Activated gamma-delta T cell treated with anti-CD3 and anti-CD28 coated beads, Interleukin-2, amount 50 U/mL, for 16 hours (primary cell): Measurements from ENCODE around the gene SH3BP4.
"Not testable (repeated sequence)": the region's sequence is repeated elsewhere in the genome, so short reads cannot be mapped to it uniquely, and the experiment has no call there.

ENCODE experiments used
- DNase-seq: peaks from one replicate; pipeline ENCODE4 v3.0.0-alpha.2; 2020; ENCODE audit warnings: low read depth

Gene SH3BP4

DNA sequence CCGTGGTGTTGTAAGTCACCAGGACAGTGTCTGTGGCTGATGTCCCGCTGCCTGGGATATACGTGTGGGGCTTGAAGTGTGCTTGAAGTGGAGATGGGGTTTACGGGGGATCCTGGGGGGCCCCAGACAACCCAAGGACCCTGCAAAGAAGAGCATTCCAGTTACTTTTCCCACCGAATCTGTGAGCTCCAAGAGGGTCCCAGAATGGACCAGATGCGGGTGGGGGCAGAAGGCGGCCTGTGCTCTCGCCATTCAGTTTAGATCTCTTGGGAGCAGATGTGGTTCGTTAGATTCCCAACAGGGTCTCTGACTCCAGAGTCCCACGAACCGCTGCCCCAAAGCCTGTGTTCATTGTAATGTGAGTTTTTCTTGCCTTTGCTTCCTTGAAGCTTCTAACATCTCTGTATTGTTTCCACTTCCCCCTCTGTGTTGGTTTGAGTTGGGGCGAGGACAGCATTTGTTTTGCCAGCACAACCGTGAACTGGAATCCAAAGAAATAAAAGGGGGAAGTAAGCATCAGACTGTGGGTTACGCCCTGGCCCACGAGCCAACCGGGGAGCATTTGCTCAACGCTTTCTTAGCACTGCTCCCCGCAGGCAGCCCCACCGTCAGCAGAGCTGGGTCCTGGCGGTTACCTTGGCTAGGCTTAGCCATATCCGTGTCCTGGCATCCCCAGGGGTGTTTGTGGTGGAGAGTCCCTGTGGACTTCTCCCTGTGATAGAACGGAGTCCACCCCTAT is 92.1 kb downstream of the SH3BP4 start:
- DNase-seq: no peak

DNA sequence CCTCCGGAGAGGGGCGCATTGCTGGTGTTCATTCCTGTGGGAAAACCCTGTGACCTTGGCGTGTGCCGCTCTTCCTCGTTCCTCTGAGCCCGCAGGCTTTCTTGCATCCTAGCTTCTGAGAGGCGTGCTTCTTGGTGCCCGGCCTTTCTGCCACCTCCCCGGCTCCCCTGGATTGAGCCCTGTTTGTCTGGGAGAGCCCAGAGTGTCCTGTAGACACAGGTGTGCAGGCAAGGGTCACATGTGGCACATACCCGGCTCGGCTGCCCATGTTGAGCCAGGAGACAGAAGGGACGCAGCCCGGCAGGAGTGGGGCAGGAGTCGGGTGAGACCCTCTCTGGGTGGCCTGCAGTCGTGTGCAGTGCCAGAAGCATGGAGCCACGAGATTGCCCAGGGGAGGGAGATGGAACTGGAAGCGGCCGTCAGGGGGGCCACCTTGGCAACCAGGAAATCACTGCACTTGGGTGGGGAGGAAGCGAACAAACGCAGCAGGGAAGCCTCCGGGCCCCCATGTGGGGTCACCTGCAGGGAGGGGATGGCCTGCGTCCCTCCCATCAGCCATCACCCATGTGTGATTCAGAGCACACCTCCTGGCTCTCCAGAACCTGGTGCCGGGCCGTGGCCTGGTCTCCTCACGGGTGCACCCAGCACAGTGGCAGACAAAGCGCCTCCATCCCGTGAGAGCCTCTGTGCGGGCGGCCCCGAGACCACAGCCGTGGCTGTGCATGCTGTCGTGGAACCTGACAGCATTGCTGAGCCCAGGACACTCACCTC is 92.9 kb downstream of the SH3BP4 start:
- no peak for DNase-seq

GRCh38 chr2:235045336-235045972 is 93.6 kb downstream of the SH3BP4 start:
- DNase-seq: no peak

DNA sequence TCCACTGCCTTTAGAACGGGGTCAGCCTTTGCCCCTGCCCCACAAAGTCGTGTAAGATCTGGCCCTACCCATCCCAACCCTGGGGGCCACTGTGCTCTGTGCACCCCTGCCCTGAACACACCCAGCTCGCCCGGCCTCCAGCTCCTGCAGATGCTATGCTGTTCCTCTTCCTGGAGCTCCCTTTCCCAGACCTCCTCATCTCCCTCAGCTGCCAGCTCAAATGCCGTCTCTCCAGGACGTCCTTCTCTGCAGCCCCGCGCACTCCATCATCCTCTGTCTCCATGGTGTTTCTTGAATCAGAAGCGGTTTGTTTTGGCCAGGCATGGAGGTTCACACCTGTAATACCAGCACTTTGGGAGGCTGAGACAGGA is 94.1 kb downstream of the SH3BP4 start:
- DNase-seq: no peak

GRCh38 chr2:235046589-235046988 is 94.8 kb downstream of the SH3BP4 start:
- no peak for DNase-seq

DNA sequence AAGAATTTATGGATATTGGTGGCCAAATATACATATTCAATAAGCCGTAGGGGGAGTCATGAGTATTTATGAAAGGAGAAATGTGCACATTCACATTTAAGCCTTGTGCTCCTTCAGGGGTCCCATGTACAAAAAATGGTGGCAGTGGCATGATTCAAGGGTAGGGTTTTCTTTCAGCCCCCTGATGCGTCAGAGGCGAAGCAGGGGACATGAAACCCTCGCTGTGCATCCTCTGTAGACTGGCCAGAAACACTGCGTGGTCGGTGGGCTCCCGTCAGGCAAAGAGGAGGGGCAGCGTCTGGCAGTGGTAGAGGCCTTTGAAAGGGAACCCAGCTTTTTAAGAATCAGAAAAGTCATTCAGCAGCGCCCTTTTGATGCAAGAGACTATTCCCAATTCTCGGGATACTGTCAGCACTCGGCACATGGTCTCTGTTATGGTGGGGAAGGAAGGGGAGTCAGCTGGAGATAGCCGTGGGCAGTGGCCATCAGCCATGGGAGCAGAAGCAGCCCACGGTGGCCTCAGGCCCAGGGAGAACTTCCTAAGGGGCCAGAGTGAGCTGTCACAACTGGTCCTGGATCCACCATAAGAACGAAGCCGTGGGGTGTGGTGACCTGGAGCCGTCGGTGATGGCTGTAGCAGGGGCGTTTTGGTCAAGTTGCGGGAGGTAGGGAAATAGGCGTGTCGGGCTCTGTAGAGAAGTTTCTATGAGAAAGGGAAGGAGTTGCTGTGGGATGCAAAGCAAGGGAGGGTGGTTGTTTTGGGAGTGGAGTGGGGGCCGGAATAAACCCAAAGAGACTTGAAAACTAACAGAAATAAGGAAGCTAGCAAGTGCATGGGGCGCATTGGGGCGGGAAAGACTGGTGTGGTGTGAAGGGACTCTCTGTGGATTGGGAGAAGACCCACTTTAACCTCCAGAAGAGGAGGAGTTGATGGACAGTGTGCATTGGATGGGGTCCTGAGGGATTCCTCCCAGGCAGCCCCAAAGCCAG is 95.6 kb downstream of the SH3BP4 start:
- DNase-seq: no peak

DNA sequence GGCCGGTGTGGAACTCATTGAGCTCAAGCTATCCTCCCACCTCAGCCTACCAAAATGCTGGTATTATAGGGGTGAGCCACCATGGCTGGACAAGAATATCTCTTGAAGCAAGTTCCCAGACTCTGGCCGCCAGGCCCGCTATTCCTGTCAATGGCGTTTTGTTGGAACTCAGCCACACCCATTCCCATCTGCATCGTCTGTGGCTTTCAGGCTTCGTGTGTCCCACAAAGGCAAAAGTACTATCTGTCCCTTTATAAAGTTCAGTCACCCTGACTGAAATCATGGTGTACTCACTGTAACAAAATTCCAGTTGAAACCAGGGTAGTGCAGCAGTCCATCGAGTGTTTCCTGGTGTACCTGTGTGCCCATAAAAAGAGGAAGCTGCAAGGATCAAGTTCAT is 96.7 kb downstream of the SH3BP4 start:
- no peak for DNase-seq

GRCh38 chr2:235049069-235049468 is 97.3 kb downstream of the SH3BP4 start:
- no peak for DNase-seq

DNA sequence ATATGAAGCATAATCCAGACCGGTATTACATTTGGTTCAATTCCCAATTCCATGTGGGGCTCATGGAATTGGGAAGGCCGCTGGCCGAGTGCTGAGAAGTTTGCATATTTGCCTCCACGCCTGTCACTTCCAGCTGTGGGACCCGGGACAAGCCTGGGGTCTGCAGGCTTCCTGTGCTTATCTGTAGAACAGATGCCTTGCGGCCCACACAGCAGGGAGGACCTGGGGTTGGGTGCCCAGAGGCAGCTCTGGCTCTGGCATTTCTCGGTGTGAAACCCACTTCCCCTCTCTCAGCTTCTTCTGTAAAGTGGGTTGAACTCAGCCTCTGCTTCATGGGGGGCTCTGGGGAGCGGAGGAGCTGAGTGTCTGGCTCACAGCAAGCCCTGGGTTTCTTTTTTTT is 97.9 kb downstream of the SH3BP4 start:
- DNase-seq: no peak

DNA sequence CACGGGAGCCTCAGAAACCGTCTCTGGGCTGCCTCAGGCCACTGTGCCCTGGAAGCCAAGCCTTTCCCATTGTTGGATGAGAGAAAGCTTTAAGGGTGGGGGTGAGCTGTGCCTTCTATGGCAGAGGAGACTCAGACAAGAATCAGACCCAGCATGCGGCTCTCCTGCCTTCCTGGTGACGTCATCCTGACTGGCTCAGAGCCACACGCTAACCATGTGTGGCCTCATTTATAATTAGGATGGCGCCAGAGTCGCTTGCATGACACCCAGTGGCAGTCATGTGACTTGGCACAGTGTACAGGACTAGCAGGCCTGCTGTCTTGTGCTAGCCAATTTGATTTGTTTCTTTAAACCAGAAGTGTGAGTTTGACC is 99.1 kb downstream of the SH3BP4 start:
- no peak for DNase-seq

DNA sequence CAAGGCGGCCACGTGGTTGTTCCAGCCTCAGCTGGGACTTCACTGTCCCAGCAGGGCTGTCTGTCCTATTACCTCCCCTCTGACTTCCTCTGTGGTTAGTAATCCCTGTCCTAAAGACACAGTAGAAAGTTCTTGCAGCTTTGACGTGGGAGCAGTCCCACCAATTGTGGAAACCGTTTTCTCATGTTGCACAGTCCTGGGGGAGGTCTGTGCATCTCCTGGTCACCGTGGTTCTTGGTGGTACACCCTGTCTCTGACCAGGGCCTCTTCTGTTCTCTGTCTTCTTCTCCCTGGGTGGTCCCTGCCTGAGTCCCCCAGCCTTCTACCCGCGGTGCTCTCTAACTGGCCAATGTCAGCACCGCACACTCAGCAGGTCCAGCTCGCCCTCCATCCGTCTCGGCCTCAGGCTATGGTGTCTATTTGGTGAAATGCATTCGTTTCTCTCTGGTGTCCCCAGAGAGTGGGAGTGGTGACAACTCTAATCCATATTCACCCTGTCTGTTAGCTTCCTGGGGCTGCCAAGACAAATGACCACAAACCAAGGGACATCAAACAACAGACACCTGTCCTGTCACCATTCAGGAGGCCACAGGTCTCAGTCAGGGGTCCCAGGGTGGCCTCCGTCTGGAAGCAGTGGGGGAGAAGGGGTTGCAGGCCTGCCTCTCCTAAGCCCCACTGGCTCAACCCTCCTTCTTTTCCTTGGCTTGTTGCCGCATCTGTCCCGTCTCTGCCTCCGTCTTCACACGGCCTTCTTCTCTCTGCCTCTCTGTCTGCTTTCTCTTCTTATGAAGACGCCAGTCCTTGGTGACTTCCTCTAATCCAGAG is 99.8 kb downstream of the SH3BP4 start:
- DNase-seq: no peak

DNA sequence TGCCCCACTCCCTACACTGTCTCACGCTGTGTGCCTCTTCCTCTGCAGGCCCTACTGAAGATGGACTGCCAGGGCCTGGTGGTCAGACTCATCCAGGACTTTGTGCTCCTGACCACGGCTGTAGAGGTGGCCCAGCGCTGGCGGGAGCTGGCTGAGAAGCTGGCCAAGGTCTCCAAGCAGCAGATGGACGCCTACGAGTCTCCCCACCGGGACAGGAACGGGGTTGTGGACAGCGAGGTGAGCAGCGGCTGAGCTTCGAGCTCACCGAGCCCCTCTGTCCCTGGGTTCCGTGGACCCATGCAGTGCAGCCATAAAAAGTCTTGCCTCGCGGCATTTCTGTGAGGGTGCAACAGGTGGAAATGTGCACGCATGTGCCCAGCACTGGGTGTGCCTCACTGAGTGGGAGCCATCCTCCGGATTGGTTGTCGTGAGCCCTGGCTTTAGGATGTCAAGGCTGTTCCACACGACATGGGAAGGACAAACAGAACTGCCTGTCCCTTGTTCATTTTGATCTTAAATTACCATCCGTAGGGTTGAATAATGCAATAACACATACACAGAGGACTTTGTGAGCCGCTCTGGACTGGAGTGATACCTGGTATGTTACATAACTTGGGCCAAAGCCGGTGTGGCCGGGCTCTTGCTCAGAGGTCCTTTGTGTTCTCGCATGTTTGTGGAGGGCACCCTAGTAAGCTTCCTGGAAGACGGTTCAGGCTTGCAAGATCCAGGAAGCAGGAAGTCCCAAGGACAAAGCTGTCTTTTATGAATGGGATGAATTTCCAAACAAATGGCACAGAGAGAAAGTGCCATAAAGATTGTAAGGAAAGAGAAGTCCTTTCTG is 100.9 kb downstream of the SH3BP4 start:
- DNase-seq: no peak

GRCh38 chr2:235053651-235054050 is 101.8 kb downstream of the SH3BP4 start:
- DNase-seq: no peak

GRCh38 chr2:235054475-235054874 is 102.7 kb downstream of the SH3BP4 start:
- DNase-seq: no peak

DNA sequence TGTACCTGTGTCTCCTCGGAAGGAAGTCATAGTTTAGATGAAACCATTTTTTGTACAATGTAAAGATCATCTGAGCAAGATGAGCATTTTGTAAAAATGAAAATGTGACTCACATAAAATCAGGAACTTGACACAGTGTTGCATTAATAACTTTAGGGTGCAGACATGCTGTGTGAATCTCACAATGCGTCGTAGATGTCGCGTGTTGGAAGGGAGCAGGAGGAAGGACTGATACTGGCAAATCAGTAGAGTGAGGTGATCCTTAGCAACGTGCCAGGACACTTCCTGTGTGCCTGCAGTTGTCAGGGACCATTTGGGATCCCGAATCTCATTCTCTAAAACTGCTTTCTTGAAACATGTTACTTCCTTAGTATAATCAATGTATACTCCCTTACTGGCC is 103.1 kb downstream of the SH3BP4 start:
- no peak for DNase-seq

- DNase-seq: no peak
Observed at GRCh38 chr2:235055891-235056516, 104.2 kb downstream of the SH3BP4 start.

- DNase-seq: no peak
Observed at GRCh38 chr2:235056768-235057167, 105.0 kb downstream of the SH3BP4 start.

DNA sequence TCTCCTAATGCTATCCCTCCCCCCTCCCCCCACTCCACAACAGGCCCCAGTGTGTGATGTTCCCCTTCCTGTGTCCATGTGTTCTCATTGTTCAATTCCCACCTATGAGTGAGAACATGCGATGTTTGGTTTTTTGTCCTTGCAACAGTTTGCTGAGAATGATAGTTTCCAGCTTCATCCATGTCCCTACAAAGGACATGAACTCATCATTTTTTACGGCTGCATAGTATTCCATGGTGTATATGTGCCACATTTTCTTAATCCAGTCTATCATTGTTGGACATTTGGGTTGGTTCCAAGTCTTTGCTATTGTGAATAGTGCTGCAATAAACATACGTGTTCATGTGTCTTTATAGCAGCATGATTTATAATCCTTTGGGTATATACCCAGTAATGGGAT is 105.8 kb downstream of the SH3BP4 start:
- not testable (repeated sequence) for DNase-seq

DNA sequence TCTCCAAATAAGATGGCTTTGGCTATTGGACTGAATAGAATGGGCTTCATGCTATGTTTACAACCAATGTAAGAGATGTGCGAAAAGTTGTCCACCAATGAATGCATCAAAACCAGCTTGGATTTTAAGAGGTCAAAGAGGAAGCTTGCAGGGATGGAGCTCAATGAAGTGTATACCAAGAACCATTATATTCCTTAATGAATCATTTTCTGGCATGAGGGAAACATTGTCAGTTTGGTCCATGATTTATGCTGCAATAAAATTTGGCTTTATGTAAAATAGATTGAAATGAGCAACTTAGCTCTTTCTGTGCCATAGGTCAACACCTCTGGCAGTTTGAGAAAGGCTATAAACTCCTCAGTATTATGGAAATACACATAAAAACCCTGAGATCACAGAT is 107.3 kb downstream of the SH3BP4 start:
- DNase-seq: no peak

GRCh38 chr2:235061656-235062055 is 109.8 kb downstream of the SH3BP4 start:
- no peak for DNase-seq
